Stimulated activated CD4-positive, alpha-beta T cell treated with anti-CD3 and anti-CD28 coated beads, Interleukin-2, amount 100 ng/mL, for 24 hours (primary cell): ENCODE results near the gene ATP11A.

Experiments
- DNase-seq, 2 donors: peaks; one replicate each; pipeline ENCODE4 v3.0.0-alpha.2; 2020

The ATP11A gene

DNA sequence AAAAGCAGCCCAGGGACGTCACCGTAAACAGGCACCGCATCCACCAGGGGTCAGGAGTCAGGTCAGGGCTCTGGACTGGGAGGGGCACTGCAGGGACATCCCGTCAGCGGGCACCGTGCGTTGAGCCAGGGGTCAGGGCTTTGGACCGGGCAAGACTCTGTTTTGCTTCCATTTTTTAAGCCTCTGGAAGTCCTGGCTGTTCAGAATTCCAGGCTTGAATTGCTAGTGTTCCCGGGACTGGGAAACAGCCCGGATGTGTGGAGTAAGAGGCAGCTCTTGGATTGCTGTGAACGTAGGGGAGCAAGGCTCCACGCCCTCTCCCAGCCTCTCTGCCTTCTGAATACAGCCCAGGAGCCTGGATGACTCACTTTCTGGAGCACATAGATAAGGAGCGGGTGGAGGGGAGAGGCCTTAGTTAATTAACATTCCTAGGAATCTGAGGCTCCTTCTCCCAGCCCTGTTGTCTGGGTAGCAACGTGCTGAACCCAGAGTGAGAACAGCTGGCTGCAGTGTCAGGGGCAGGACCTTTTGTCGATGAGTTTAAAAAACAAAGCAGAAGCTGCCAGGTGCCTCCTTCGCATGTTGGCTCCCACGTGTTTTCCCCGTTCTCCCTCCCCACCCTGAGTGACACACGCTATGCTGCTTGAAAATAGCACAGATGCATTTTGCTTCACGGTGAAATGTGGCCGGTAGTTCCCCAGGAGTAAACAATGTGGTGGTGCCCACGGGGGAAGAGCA lies 21.9 kb downstream of the ATP11A start:
- no peak for DNase-seq

DNA sequence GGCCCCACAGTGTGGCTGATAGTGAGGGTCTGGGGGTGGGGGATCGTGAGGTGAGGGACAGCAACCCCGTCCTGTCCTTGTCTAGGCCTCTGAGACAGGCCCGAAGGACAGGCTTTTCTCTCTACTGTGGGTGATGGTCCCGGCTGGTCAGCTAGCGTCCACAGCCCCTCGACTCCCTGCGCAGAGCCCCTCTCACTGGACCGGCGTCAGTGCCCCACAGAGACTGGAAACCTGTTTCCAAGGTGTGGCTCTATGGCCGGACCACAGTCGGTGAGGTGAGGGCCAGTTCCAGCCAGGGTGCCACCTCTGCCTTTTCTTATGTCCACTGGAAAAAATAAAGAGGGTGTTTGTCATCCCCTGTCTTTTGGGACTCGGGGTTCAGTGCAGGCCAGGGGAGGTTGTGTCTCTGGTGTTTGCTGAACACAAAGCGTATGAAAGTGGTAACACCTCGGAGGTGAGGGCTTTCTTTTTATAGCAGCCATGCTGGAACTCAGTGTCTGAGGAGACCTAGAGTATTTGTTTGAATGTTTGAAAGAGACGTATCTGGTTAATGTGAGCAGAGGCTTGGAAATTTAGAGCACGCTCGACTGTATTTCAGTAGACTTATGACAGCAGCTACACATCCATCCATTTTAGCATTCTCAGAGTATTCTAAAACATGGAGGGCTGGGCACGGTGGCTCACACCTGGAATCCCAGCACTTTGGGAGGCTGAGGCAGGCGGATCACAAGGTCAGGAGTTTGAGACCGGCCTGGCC lies 22.8 kb downstream of the ATP11A start:
- DNase-seq = no peak

DNA sequence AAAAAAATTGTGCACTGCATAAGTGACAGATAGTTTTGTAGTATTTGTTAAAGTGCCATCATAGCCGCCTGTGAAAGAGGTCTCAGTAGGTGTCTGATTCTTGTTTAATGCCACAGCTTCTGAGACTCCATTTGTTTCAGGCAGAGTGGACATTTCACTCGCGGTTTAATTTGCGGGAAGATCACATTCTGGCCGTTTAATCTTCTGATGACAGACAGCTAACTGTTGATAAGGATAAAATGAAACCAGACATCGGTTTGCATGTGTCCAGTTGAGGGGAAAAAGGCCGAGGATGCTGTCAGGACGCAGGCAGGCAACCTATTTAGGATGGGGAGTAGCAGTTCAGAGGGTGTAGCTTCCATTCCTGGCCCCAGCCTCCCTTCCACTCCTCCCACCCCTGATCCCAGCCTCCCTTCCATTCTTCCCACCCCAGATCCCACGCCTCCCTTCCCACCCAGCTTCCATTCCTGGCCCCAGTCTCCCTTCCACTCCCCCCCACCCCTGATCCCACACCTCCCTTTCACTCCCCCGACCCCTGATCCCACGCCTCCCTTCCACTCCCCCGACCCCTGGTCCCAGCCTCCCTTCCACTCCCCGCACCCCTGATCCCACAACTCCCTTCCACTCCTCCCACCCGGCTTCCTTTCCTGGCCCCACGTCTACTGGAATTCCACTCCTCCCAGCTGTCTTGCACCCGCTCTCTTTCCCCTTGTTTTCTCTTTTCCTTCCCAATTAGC lies 23.8 kb downstream of the ATP11A start:
- no peak for DNase-seq

DNA sequence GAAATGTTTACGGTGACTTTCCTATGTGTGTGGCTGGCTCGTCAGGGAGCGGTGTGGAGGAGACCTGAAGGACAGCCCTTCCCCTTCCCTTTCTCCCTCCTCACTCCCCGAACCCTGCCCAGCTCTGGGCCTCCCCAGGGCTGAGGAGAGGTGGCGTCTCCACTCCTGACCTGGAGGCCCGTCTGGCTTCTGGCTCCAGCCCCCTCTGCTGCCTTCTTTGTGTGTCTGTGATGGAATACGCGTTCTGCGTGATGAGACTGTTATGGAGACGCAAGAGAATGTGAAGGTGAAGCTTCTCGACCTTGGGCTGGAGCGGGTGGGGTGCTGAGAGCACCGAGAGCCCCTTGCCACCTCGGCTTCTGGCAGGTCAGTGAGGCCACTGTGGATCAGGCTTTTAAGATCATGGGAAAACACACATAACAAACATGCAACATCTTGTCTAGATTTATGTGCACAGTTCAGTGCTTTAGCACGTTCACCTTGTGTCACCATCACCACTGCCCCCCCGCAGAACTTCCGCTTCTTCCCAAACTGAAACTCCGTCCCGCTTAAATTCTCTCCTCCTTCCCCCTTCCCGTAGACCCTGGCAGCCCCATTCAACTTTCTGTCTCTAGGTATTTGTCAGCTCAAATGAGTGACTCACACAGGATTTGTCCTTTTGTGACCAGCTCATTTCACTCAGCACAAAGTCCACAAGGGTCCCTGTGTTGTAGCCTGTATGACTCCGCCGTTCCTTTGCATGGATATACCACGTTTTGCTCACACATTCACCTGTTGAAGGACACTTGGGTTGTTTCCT lies 24.7 kb downstream of the ATP11A start:
- DNase-seq = no peak

DNA sequence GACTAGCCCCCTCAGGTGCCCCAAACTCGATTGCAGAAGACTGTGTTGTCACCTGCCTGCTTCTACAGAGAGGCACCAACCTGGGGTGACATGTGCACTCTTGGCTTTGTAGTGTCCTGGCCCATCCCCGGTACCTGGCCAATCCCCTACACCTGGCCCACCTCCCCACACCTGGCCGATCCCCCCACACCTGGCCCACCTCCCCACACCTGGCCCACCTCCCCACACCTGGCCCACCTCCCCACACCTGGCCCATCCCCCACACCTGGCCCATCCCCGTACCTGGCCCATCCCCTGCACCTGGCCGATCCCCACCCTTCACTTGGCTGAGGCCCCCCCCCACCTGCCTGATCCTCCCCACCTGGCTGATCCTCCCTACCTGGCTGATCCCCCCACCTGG lies 25.4 kb downstream of the ATP11A start:
- DNase-seq = no peak

DNA sequence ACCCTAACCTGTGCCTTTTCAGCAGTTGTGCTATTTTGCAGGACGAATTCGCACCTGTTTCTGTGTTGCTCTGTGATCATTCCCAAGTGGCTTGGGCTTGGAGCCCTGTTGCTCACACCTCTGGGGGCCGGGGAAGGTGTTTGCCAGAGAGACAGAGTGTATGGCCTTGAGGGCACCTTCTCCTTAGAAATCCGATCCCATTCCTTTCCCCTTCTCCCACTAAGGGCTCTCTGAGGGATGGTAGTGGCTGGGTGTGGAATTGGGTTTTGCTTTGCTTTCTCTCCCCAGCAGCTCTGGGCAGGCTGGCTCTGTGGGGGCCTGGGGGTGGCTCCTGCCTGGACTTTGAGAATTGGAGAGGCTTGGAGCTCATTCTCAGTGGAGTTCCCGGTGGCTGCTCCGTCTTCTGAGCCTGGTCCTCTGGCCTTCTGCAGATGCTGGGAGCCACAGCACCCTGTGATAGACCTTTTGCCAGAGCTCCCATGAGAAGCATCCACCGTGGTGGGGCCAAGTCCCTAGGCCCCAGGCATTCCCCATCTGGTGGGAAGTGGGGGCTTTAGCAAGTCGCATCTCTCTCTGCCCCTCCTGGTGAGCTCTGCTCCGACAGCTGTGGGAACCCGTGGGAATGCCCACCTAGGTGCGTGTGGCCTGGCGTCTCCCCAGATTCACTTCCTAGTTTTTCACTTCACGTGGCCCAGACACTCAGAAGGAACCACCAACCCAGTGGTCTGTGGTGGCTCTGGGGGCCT lies 26.1 kb downstream of the ATP11A start:
- no peak for DNase-seq

DNA sequence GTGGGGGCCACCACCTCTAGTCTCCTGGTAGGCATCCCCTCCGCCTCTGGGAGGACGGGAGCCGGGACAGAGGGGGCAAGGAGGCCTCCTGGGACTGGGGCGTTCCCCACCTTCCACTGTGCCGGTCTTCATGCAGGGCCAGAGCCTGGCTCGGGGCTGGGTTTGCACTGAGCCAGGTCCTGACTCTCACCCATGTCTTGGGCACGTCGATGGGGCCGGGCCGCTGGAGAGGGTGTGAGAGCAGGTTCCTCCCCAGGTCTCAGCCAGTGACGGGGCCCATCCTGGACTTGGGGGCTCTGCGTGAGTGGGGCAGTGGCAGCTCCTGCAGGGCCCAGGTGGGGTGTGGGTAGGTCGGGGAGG lies 26.6 kb downstream of the ATP11A start:
- DNase-seq = no peak

DNA sequence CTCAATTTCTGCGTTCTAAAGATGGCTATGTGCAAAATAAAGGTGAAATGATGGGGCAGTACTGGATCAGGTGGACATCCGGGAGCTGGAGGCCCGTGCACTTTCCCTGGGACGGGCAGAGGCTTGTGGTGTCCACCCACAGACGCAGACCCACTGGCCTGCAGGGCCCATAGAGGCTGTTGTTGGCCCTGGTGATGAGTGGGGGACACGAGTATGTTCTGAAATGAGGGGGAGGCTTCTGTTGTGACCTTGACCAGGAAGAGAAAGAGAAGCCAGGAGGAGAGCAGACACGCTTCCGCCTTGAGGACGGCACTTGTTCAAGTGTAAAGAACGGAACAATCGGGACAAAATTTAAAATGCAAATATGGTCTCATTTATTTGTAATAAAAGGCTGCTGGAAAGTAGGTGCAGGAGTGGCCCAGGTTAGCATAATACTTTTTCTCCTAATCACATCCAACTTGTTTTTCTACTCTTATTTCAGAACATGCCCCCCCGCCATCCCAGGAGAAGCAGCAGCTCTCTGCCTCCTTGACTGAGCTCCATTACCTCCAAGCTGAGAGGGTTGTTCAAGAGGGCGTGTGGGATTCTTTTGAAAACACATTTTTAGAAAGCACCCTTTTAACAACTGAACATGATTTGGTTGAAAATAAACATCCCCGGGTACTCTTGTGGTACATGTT lies 27.1 kb downstream of the ATP11A start:
- DNase-seq = no peak

DNA sequence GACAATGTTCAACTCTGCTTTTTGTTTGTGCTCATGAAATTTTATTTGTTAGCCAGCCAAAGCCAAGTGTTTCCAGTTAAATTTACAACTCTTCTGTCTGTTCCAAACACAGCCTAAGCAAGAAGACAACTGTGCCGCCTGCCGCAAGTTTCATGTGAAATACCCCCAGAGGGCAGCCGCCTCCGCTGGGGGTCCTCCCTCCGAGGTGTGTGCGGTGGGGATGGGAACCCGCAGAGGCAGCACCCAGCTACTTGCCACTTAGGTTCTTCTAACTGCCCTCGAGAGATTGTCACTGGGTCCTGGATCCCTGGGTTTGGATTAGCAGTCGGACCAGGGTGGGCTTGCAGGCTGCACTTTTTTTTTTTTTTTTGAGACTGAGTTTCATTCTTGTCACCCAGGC lies 28.5 kb downstream of the ATP11A start:
- DNase-seq = no peak

DNA sequence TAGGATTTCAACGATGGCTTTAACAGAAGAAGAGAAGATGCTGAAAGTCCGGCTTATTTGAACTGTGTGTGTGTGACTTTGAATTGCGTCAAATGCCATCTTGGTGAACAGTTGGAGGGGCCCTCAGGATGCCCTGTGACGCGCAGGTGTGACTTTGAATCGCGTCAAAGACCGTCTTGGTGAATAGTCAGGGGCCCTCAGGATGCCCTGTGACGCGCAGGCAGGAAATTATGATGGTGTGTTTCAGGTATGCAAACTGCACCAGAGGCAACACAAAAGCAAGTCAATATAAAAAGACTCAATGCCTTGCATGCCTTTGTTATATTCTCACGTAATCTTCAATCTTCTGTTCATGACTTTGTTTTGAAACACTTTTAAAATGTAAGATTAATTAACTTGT lies 29.2 kb downstream of the ATP11A start:
- no peak for DNase-seq

DNA sequence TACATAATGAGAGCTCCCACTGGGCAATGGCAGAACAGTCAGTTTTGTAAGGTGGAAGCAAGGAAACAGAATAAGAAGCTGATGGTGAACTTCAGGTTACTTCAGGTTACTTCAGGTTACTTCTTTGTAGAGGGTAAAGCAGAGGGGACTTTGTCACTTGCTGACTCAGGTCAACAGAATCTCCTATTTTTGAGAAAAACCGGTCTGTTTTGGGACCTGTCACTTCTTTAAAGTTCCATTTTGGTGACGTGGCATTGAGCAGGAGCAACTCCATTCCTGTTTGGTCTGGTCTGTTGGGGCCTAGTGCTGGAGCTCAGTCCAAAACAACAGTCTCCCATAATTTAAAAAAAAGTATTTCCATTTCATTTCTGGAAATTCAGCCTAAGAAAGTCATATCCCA lies 29.7 kb downstream of the ATP11A start:
- DNase-seq = no peak

DNA sequence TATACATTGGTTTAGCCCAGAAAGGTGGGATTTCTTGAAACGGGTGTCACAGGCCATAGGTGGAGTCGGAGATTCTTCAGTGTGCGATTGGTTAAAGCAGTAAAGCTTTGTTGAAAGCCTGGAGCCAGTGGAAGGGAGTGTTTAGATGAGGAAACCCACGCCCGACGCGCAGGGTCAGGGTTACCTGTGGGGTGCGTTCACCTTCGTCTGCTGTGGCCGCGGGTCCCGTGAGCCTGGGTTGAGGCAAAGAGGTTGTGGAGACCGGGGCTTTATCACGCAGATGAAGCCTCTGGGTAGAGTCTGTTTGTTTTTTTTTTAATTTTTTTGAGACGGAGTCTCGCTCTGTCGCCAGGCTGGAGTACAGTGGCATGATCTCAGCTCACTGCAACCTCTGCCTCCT lies 30.4 kb downstream of the ATP11A start:
- no peak for DNase-seq

DNA sequence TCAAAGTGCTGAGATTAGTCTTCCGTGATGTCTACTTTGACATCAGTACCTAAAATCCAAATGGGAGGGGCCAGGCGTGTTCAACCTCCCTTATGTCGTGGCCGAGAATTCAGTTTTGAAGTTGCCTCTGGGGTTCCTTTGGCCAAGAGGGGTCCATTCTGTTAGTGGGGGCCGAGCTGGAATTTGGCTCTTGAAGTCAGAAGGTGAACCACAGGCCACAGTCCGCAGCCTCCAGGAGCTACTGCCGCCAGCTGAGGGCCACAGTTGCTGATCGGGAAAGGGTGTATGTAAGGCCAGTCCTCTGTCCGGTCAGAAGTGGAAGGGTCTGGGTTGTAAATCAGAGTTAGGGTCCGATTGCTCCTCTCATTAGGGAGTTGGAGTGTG lies 31.0 kb downstream of the ATP11A start:
- no peak for DNase-seq

DNA sequence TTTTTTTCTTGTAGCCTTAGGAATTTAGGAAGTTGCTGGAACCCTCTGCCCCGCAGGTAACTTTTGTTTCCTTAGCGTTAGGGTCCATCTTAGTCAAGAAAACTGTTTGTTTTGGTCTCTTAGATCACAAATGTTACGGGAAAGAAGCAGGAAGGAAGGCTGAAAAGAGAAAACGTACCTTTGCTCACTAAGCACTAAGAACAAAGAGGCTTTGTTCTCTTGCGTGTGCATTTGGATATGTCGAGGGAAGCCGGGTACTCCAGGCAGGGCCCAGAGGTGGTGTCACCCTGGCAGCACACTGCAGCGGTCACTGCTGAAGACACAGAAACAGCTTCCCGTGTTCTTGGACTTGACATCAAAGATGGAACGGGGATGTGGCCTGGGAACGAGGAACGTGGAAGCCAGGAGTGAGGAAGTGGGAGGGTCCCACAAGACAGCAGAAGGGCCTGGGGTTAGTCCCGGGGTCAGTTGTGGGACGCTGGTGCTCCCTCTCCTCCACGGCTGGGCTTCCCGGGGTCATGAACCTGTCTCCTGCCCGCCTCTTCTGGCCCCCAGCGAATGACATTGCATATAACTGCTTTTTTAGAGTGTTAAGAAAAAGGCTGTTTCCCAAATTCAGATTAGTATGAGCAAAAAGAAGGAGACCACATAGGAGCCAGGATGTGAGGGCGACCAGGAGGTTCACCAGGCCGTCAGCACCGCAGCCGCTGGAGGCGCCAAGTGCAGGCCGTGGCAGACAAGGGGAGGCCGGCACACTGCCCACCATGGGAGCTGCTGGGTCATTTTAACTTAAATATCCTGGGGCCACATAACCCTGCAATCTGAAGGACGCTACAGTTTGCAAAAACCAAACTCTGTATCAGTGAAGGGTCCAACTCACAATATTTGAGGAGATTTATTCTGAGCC lies 31.6 kb downstream of the ATP11A start:
- DNase-seq = no peak

DNA sequence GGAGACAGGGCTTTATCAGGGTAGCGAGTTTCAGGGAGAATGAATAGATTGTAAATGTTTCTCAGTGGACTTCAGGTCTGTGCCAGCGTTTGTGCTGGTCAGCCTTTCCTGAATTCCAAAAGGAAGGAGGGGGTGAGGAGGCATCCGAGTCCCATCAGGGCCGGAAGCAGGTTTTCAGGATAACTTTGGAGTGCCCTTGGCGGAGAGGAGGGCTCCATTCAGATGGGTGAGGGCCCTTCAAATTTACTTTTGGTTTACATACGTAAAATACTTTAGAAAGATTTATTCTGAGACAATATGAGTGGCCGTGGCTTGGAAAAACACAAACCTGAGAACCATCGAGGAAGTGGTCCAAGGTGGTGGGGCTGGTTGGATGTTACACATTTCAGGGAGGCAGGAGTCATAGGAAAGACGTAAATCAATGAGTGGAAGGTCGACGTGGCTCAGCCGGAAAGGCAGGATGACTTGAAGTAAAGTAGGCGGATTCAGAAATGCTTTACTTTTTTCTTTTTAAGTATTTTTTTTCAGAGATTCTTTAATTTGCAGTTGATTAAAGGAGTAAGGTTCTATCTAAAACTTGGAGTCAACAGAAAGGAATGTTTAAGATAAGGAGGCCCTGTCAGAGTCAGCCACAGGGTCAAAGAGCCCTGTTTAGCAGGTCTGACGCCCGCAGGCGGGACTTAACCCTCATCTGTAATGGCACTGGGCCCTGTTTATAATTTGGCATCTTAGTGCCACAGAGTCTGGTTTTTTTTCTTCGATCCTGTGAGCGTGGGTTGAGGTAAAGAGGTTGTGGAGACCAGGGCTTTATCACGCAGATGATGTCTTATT lies 32.8 kb downstream of the ATP11A start:
- DNase-seq = no peak

DNA sequence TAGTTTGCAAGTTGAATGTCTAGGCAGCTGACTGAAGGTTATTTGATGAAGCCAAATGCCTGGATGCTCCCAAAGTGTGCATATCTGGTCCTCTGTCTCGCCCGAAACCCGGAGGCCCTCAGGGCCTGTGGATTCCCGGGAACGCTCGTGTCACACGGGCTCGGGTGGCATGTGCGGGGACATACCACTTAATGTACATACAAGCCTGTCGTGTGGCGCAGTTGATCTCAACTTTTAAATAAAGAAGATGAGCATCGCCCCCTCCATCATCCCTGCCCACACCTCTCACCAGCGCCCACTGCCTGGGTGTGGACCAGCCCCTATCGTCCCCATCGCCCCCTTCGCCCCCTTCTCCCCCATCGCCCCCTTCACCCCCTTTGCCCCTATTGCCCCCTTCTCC lies 33.9 kb downstream of the ATP11A start:
- no peak for DNase-seq

DNA sequence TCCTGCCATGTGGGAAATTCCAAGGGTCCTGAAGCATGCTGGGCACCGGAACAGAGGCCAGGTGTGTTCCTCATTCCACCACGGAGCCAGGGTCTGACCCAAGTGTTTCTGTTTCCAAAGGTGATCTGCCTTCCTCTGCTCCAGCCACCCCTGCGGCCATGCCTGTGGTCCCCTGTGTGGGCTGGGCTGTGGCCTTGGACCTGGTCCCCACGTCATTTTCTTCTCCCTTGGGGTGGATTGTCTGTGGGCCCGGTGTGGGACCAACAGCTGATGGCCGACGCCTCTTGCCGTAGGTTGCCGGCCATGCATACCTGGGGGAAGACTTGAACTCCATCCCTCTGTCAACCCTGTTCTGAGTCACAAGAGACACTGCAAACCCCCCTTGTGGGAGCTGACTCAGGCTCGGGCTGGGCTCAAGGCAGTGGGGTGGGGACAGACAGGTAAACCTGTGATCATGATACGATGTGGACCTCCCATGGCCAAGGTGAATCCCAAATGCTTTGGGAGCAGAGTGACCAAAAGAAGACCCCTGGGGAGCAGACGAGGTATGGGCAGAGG lies 35.0 kb downstream of the ATP11A start:
- no peak for DNase-seq

DNA sequence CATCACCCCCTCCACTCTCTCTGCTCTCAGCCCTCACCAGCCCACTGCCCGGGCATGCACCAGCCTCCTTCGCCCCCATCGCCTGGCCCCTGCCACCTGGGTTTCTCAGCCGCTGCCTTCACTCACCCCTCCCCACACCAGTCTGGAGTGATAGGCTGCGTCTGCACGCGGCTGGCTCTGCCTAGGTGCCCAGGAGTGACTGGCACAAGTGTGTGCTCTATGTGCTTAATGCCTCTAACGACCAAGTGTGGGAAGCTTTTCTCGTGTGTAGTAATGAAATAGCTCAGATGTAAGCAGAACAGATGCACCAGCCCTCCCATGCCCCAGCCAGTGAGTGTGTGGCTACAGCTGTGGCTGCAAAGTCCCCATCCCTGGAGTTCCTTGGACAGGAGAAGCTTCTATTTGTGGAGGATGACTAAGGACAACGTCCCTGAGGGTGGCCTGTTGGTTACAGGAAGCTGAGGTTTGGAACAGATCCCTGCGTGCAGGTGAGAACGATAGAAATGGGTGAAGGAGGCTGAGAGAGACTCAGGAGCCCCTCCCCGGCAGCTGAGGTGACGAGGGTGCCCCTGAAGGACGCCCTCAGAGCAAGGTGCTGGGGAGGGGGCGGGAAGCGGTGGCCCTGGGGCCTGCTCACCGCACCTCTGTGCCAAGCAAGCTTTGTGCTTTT lies 35.6 kb downstream of the ATP11A start:
- peak in 1 of 2 donors; percentile 9 for DNase-seq
